HG02981 (cell line): ENCODE results near the gene PLEKHO1.
"Not testable (repeated sequence)": the region's sequence is repeated elsewhere in the genome, so short reads cannot be mapped to it uniquely, and the experiment has no call there.

Experiments
- ATAC-seq: cut with Tn5 transposase; IDR thresholded peaks from one replicate; pipeline ENCODE4 v1.9.1; 2021; ENCODE audit warnings: mild to moderate bottlenecking, moderate library complexity; ENCODE audit not compliant: unreplicated experiment

Gene PLEKHO1

GRCh38 chr1:150168960-150169601 lies 19.4 kb downstream of the PLEKHO1 start:
- no peak for ATAC-seq

GRCh38 chr1:150171801-150172200 lies 22.1 kb downstream of the PLEKHO1 start:
- no peak for ATAC-seq

GRCh38 chr1:150173141-150173585 lies 23.4 kb downstream of the PLEKHO1 start:
- ATAC-seq = no peak

GRCh38 chr1:150176593-150176992 lies 26.9 kb downstream of the PLEKHO1 start:
- no peak for ATAC-seq

- ATAC-seq = no peak
Observed at GRCh38 chr1:150178548-150178947, 28.8 kb downstream of the PLEKHO1 start.

GRCh38 chr1:150179867-150180266 lies 30.2 kb downstream of the PLEKHO1 start:
- ATAC-seq = no peak

GRCh38 chr1:150180474-150180873 lies 30.8 kb downstream of the PLEKHO1 start:
- no peak for ATAC-seq

GRCh38 chr1:150182247-150182646 lies 32.5 kb downstream of the PLEKHO1 start:
- no peak for ATAC-seq

GRCh38 chr1:150183061-150183460 lies 33.3 kb downstream of the PLEKHO1 start:
- ATAC-seq = no peak

- ATAC-seq = no peak
Observed at GRCh38 chr1:150185481-150185880, 35.8 kb downstream of the PLEKHO1 start.

GRCh38 chr1:150186438-150186788 lies 36.7 kb downstream of the PLEKHO1 start:
- ATAC-seq = not testable (repeated sequence)

GRCh38 chr1:150186789-150187559 lies 37.3 kb downstream of the PLEKHO1 start:
- no peak for ATAC-seq

- ATAC-seq = no peak
Observed at GRCh38 chr1:150187560-150187931, 37.8 kb downstream of the PLEKHO1 start.

GRCh38 chr1:150192012-150192411 lies 42.3 kb downstream of the PLEKHO1 start:
- ATAC-seq = no peak

GRCh38 chr1:150194381-150195031 lies 44.8 kb downstream of the PLEKHO1 start:
- ATAC-seq = no peak

- no peak for ATAC-seq
Observed at GRCh38 chr1:150196417-150196816, 46.7 kb downstream of the PLEKHO1 start.

- ATAC-seq = no peak
Observed at GRCh38 chr1:150207281-150207971, 57.7 kb downstream of the PLEKHO1 start.

GRCh38 chr1:150208460-150208859 lies 58.7 kb downstream of the PLEKHO1 start:
- not testable (repeated sequence) for ATAC-seq
